ENCODE measurements around the gene NTN1. TPM values are rescaled to one million over a fixed set of nuclear protein-coding genes. Genes with fewer than 3 reads are reported as not detected.
A peak's percentile ranks its signal among the peaks of the same experiment; 100 is the strongest.
"Not testable (repeated sequence)": the region's sequence is repeated elsewhere in the genome, so short reads cannot be mapped to it uniquely, and the experiment has no call there.

NTN1 gene
- total and polyA plus RNA-seq, 11 donors, result 9.3 to 25.8 (median 17.3) TPM

GRCh38 chr17:9151091-9151490 lies 129.8 kb downstream of the NTN1 start:
- WGBS, 4 donors, result 43 to 56% (median 51%) methylated on average over 6 of the region's 6 CpGs
- H3K9me3 ChIP-seq, result no peaks in the 10 kb centered on the region
- DNase-seq (no peak), ATAC-seq (peak in 1 of 4 donors; percentile 5)
- TF ChIP-seq CTCF (IDR thresholded peaks at IDR 0.05) (no peak), POLR2A (IDR thresholded peaks at IDR 0.05) (no peak)
- no peaks in the 10 kb centered on the region for H3K27me3 ChIP-seq
- no peak overlapping the region for H3K27ac ChIP-seq
- H3K4me3 ChIP-seq, result no peak overlapping the region
- peaks cover 0 to 13% (median 0%) of the 10 kb centered on the region in 12 donors for H3K4me1 ChIP-seq
- no peaks in the 10 kb centered on the region for H3K36me3 ChIP-seq
- intact Hi-C loops (cut with DNase I), result no loop called here

- H3K27me3 ChIP-seq; H3K9me3 ChIP-seq; ATAC-seq; intact Hi-C loops (cut with DNase I); DNase-seq; H3K4me3 ChIP-seq; H3K27ac ChIP-seq; H3K36me3 ChIP-seq: not testable (repeated sequence)
- H3K4me1 ChIP-seq, result peaks cover 0 to 13% (median 0%) of the 10 kb centered on the region in 12 donors
- WGBS, 4 donors, result 95 to 96% (median 95%) methylated on average over 10 of the region's 10 CpGs
These were observed 130.4 kb downstream of the NTN1 start for GRCh38 chr17:9151740-9152139.

GRCh38 chr17:9158544-9159452 lies 137.5 kb downstream of the NTN1 start:
- intact Hi-C loops (cut with DNase I), result no loop called here
- DNase-seq (no peak), ATAC-seq (no peak)

GRCh38 chr17:9162275-9162985 lies 141.1 kb downstream of the NTN1 start:
- intact Hi-C loops (cut with DNase I), result no loop called here
- 88 to 93% (median 91%) methylated on average over 30 to 31 of the region's 31 CpGs for WGBS, 4 donors
- H3K4me1 ChIP-seq, result peaks cover 0 to 2% (median 0%) of the 10 kb centered on the region in 12 donors
- H3K27ac ChIP-seq, result no peak overlapping the region
- TF ChIP-seq CTCF (IDR thresholded peaks at IDR 0.05), result no peak
- TF ChIP-seq POLR2A (IDR thresholded peaks at IDR 0.05), result no peak
- DNase-seq, result no peak
- no peak for ATAC-seq
- no peaks in the 10 kb centered on the region for H3K36me3 ChIP-seq
- no peak overlapping the region for H3K4me3 ChIP-seq
- no peaks in the 10 kb centered on the region for H3K27me3 ChIP-seq
- H3K9me3 ChIP-seq, result peaks cover 0 to 8% (median 0%) of the 10 kb centered on the region in 12 donors

More at GRCh38 chr17:9158544-9159452, 137.5 kb downstream of the NTN1 start:
- Histone ChIP-seq H3K27ac (no peak overlapping the region), H3K4me1 (peaks cover 0 to 2% (median 0%) of the 10 kb centered on the region in 12 donors), H3K27me3 (no peaks in the 10 kb centered on the region), H3K36me3 (no peaks in the 10 kb centered on the region), H3K9me3 (peaks cover 0 to 8% (median 0%) of the 10 kb centered on the region in 12 donors), H3K4me3 (no peak overlapping the region)
- no peak for TF ChIP-seq CTCF (IDR thresholded peaks at IDR 0.05)
- no peak for TF ChIP-seq POLR2A (IDR thresholded peaks at IDR 0.05)
- 88 to 95% (median 92%) methylated on average over 6 of the region's 6 CpGs for WGBS, 4 donors

Data from heart left ventricle (tissue), 16 donors.